GM18867 (cell line): Measurements from ENCODE around the gene NPR3.
A peak's percentile ranks its signal among the peaks of the same experiment; 100 is the strongest.
"Not testable (repeated sequence)": the region's sequence is repeated elsewhere in the genome, so short reads cannot be mapped to it uniquely, and the experiment has no call there.

Experiments used
- ATAC-seq: cut with Tn5 transposase; IDR thresholded peaks from one replicate; pipeline ENCODE4 v1.9.1; 2021; ENCODE audit warnings: mild to moderate bottlenecking, moderate library complexity; ENCODE audit not compliant: unreplicated experiment

NPR3 gene

DNA sequence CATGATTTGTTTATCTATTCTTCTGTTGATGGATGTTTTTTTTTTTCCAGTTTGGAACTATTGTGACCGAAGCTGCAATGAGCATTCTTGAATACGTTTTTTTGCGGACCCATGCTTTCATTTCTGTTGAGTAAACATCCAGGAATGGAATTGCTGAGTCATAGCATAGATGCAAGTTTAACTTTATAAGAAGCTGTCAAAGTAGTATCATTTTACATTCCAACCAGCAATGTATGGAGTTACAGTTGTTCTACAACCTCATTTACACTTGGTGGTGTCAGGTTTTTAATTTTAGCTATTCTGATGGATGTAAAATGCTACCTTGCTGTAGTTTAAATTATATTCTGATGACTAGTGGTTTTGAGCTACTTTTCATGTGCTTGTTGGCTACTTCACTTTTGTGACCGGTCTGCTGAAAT is 49.0 kb downstream of the NPR3 start:
- ATAC-seq = no peak

DNA sequence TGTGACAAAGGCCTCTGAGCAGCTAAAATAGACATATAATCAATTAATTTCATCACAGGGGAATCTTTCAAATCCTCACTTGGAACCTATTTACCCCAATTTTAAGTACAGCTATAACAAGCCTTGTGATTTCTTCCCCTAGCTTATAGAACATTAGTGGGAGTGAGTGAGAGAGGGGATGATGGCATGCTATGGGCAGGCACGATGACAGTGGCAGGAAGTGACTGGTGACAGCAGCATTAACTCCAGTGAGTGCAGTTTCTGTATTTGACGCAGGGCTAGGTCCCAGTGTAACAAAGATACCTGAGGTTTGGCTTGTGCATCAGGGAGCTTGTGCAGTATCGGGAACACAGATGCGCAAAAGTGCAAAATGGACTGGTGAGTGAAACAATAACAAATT is 54.1 kb downstream of the NPR3 start:
- no peak for ATAC-seq

DNA sequence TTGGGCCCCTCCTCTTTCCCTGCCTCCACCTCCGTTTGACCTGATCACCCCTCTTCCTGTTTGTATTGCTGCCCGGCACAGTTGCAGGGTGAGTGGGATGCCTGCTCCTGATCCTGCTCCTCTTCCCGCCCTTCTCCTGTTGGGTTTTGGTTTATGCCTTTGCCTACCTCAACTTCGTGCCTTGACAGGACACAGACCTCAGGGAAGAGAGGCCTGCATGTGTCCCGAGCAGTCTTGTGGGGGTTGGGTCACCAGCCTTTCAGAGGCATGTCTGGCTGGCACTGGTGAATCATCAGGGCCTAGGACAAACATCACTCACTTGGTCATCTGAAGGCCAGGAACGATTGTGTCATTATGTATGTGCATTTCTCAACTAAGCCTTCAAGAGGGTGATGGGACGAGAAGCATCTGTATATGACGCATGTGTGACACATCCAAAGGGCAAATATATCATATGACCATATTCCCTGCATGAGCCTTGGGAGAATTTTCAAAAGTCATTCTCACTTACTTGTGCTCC is 56.9 kb downstream of the NPR3 start:
- no peak for ATAC-seq

DNA sequence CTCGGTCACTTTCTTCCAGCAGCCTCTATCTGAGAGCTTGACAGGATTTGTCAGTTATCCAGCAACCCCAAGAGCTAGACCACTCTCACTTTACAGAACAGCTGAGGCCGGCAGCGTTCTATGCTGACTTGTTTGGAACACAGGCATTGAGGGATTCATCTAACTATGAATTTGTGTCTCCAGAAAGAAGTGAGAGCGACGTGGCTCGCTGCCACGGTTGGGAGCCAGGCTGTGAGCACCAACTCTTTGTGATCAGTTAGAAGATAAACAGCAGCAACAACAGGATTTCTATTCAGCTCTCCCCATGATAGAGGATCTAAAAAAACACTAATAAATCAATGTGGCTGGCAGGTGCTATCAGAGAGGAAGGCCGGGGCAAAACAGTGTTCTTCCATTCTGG is 58.6 kb downstream of the NPR3 start:
- no peak for ATAC-seq

DNA sequence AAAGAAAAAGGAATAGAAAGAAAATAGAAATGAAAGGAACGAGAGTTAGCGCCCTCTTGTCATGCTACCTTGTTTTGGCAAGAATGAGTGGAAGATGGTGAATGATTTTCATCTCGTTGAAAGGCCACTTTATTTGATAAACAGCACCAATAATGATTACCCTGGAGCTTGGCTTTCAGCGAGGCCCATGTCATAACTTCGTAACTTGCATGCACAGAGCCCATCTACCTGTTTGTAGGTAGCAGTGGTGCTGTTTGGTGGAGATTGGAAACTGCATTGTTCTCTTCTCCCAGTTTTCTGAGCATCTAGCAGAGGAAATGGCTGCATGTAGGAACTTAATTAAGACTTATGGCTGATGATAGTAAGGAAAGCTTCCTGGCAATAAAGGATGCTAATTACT is 59.3 kb downstream of the NPR3 start:
- no peak for ATAC-seq

DNA sequence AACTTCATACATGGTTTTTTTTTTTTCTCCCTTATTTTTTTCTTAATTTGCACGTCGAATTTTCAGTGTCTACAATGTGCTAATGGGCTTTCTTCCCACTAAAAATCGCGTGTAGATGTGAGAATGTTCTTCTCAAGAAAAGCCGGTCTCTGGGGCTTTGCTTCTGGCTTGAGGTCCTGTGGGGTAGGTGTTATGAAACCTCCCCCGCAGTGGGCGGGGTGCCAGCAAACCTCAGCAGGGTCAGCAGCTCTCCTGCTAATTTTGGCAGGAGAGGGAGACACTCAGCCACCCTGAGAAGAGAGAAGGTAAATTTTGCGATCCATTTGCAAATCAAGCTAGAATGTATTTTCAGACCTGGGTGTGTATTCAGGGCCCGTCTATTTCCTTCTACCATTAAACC is 59.9 kb downstream of the NPR3 start:
- no peak for ATAC-seq

DNA sequence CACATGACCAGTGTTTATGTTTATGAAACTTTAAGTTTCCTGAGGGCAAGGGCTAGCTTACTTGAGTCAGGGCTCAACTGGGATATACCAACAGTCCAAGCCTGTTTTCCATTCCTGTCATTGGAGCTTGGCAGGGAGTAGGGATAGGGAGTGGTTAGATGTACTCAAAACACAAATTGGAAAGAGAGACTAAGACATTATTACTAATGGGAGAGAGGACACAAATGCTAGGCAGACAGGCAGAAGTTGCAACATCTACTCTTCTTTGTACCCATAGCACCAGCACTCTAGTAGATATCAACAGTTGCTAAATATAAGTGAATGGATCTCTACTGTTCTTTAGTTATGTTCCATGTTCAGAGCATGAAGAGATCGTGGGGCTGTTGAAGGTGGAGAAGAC is 62.8 kb downstream of the NPR3 start:
- ATAC-seq = no peak

DNA sequence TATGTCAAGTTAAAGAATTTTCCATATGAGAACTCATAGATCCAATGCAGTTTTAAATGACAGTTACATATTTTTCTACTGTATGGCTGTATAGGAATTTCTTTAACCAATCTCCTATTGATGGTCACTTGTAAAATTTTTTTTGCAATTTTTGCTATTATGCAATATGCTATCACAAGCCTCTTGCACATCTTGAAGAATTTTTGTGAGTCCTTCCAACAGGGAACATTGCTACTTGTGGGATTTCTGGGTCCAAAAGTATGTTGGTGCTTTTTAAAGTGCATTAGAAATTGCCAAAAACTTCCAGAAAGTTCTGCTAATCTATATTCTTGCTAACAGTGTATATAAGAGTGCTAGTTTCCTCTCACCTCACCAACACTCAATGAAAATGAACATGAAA is 65.1 kb downstream of the NPR3 start:
- no peak for ATAC-seq

DNA sequence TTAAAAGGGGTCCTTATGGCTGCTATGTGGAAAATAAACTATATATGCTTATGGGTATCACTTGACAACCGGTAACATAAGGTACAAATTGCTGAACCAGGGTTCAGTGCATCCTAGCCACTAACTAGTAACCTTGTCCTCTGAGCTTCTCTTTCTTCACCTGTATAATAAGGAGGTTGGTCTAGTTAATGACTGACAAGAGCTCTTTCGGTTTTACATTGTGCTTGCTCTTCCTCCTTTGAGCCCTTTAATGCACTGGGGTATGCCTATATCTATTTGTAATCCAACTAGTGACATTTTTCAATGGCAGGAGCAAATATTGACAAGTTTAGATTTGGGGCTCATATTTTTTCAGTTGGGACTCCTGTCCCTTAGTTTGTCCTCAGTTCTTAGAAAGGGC is 66.1 kb downstream of the NPR3 start:
- ATAC-seq = peak; percentile 73

DNA sequence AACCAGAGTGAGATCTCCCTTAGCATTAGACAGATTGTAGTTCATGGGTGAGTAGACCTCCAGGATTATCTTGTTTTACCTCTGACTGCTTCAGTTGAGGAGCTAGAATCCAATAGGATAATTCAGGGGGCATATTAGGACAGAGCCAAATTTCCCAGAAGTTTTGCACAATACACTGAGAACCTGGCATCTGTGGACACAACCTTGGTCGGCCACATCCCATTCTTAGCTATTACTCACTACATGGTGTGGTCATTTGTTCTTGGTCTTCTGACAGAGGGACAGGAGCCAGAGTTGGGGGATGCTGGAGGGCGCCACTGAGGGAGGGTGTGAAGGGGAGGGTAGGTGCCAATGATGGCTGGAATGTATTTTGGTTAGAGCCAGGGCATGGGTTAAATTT is 66.6 kb downstream of the NPR3 start:
- no peak for ATAC-seq

DNA sequence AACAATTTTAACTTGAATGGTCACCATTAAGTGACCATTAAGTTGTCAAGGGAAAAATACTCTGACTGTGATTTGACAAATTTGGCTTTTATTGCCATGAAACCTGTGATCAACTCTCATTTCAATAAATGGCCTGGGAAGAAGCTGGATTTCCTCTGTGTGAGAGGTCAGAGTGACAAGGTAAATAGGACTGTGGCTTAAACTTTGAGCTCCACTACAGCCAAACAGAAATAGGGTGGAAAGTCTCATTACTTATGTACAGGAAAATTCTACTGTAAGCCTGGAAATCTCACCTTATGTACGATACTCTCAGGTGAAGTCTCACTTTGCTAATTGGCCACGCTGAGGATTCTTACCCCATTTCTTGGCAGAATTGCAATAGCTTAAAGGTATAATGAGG is 67.3 kb downstream of the NPR3 start:
- ATAC-seq = no peak

DNA sequence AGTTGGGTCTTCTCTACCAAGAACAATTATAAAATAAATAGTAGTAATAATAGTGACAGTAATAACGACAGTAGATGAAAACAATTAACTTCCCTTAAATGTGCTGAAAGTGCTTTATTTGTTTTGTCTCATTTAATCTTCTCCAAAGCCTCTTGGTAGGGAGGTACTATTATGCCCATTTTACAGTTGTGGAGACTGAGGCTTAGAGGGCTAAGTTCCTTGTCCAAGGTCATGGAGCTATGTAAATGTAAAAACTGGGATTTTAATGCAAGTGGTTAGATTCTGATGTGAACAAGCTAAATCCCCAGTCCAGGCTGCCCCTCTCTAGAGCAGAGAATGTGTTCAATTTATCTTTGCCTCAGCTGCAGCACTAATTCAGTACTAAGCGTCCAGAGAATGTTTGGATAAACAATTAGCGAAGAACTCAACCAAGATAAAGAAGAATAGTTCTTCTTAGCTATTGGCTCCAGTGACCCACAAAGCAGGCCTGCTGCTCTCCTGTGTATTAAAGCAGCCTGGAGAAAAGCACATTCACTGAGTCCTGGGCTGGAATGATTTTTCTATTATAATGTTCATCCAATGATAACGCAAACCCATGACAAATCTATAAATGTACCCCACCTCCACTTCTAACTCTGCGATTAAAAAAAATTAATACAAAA is 68.8 kb downstream of the NPR3 start:
- no peak for ATAC-seq

DNA sequence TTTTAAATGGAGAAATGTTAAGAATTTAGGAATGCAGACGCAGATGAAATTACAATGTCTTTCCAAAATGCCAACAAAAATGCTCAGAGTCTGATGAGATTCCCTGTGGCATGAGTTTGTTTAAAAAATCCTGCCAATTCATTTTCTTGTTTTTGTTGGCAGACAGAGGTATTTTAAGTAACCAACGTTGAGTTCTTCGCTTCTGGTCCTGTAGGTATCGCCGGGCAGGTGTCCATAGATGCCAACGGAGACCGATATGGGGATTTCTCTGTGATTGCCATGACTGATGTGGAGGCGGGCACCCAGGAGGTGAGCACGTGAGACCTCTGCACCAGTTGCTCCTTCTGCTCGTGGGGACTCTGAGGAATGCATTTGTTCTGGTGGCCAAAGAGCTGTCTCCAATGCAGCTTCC is 69.4 kb downstream of the NPR3 start:
- no peak for ATAC-seq

DNA sequence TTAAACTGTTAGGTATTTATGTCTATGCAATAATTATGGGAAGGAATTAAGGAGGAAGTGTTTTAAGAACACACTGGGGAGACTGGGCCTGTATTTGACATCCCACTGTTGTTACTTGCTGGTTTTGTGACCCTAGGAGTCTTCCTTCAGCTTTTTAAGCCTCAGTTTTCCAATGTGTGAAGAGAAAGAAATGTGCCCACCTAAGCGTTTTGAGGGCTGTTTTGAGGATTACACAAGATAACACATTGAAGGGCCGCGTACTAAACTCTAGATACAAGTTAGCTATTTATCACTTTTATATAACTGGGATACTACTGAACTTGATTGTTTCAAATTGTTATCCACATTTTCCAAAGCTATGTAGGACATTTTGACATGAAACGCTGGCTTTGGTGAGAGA is 72.5 kb downstream of the NPR3 start:
- ATAC-seq = no peak

DNA sequence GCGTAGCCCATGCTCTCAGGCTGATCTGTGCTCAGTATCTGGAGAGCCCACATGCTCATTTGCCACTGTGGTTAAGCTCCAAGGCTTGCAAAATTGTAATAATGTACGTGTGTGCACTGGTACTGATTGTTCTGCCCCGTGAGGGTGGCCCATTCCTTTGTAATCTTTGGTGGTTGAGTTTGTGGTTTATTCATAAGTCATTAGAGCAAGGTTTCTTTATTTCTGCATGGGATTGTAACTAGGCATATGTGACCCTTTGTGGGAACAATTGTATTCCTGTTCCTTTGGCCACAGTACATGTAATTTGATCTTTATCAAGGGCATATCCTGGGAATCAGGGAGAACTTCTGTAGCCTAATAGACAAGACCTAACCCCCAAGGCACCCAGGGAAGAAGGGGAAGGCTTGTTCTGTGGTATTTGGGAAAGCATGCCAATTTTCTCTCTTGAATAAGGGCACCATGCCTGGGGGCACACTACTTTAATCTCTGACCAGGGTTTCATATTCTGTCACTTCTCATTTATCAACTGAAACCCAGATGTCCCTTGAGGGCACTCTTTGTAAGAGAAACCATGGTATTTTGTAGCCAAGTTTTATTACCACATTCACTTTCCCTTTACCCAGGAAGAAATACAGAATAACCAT is 74.6 kb downstream of the NPR3 start:
- no peak for ATAC-seq

DNA sequence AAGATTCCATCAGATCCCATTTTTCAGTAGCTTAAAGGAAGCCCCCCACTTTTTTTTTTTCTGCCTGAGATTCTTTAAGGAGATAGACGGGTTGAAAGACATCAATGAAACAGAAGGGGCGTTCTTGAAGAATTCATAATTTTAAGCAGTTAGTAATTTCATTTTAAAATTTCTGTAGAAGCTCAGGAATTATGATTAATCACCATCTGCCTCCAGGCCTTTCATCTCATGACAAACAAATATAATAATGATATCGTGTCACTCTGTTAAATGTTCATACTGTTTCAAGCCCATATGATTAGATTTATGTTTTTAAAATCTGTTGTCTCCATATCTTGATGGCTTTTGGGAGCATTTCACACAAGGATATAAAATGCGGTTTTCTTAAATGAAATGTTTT is 75.2 kb downstream of the NPR3 start:
- no peak for ATAC-seq

DNA sequence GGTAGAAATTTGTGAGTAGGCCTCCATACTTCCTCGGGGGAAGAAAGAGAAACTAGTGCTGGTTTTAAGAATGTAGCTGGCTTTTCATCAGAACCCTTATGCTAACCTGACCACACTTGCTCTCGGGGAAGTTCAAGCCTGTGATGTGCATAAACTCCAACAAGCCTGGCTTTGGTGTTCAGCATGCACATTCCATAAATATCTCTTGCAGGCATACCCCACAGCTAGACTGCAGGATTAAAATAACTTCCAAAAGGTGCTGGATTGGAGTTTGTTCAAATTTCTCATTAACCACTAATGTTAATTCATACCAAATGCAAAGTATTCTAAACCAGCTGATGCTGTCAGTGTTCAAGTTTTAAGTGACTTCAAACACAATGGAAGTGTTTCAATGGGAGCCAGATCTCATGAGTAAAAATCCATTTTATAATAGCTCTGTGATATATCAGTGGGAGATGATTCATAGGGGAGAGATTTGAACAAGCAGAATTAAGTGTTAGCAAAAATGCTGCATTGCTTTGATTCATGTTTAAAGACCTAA is 79.4 kb downstream of the NPR3 start:
- no peak for ATAC-seq

DNA sequence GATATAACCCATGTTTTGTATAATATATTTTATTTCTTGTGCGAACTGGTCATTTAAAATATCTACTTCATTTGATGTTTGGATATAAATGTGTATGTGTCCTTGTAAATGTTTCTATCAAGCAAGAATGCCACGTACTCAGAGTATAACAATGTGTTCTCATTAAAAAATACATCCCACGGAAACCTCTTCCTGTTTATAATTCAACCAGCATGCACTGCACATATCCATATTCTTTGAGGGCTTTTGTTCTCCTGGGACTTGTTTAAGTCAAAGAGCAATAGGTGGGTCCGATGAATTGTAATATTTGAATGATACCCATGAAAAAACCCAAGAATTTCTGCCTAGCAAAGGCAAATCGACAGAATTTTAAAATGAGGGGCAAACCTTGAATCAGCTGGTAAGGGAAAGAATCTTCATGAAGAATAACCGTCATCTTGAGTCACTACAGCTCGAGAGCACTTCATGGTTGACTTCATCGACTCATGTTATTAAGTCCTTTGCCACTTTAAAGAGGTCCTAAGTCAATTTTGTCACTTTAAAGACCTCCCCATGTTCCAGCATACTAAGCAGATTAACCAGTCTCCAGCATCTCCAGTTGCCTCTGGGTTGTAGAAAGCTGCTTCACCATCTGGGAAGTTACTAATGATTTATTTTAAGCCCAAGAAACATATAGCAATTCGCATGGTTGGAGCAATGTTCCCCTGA is 80.6 kb downstream of the NPR3 start:
- no peak for ATAC-seq

DNA sequence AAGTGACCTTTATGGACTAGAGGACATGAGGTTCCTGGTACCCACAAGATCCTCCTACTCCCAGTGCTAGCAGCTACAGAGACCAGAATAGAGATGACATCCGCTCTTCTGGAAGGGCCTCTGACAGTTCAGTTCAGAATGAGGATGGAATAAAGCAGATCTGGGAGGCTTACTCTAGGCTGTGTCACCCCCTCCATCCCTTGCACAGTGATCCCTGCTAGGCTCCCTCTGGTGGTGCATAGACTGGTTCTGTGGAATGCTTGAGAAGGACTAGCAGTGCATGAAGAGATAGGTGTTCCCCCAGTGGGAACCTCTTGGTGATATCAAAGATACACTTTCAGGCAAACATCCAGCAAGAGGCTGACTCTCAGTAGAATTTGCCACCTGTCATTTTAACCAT is 83.0 kb downstream of the NPR3 start:
- no peak for ATAC-seq

DNA sequence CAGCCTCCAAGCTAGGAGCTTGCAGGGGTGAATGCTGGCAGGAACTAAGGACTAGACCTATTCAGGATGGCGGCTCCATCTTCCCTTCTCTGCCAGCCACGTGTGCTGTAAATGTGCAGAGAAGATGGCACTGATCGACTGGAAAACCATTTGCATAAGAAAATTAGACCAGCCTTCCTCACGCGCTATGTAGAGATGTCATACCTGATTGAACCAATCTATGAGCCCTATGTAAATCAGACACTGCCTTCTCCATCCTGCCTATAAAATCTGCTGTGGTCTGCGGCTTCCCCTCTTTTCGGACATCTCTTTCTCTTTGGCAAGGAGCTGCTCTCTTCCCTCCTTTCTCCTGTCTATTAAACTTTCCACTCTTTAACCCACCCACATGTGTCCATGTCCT is 91.6 kb downstream of the NPR3 start:
- ATAC-seq = no peak

DNA sequence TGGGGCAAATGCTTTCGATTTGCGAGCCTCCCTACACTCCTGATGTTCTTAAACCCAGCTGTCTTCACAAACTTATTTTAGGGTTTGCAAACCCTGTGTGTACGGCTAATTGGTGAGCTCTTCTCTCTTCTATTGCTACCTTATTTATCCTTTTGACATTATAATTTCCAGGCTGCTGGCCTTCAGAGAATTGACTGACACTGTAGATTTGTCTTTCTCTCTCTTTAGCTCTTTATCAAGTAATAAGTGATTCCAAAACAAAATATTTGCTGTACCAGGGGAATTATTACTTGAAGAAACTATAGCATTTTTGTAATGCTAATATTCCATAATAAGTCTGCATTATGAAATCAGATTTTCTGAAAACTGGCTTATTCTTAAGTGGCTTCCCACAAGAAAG is 92.5 kb downstream of the NPR3 start:
- no peak for ATAC-seq

DNA sequence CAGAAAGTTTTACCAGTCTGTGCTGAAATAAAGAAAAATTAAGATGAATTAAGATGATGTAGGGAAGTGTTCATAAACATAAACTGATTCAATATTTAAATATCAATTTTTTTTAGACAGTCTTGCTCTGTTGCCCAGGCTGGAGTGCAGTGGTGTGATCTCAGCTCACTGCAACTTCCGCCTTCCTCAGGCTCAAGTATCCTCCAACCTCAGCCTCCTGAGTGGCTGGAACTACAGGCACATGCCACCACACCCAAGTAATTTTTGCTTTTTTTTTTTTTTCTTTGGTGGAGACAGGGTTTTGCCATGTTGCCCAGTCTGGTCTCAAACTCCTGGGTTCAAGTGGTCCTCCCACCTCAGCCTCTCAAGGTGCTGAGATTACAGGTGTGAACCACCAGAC is 94.3 kb downstream of the NPR3 start:
- not testable (repeated sequence) for ATAC-seq
